ENCODE results near the gene GNG11. TPM values are rescaled to one million over a fixed set of nuclear protein-coding genes. Genes with fewer than 3 reads are reported as not detected.

Gene GNG11
- polyA plus RNA-seq, 2 of the 4 experiments (the other 2 are of a cell fraction) = 31.1 to 33.4 TPM

- TF ChIP-seq CEBPB (IDR thresholded peaks at IDR 0.05) = no peak
- peak; percentile 26; the same call in 1 of the 2 replicates for TF ChIP-seq JUNB (IDR thresholded peaks at IDR 0.05)
- TF ChIP-seq, protein P1, sequence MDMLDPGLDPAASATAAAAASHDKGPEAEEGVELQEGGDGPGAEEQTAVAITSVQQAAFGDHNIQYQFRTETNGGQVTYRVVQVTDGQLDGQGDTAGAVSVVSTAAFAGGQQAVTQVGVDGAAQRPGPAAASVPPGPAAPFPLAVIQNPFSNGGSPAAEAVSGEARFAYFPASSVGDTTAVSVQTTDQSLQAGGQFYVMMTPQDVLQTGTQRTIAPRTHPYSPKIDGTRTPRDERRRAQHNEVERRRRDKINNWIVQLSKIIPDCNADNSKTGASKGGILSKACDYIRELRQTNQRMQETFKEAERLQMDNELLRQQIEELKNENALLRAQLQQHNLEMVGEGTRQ (IDR thresholded peaks at IDR 0.05) = no peak
Measured at GRCh38 chr7:93889261-93889660, 32.3 kb upstream of the GNG11 start (continued).

GRCh38 chr7:93890041-93890463 lies 31.5 kb upstream of the GNG11 start:
- Histone ChIP-seq H3K4me2 (peak overlapping the region; percentile 92), H3K27ac (peak overlapping the region; percentile 74 to 97), H3K4me1 (peaks cover 45% of the 10 kb centered on the region), H3K9me3 (no peaks in the 10 kb centered on the region), H3K4me3 (peak overlapping the region; percentile 63)
- peak; percentile 46 to 79 for DNase-seq (ENCODE audit: low read depth in 1 of 2, low spot score in 1 of 2)
- WGBS (ENCODE audit: missing lambda C conversion rate) = 1% methylated on average over 28 of the region's 28 CpGs
- POLR2A ChIA-PET = interaction anchor here (1.1 to 4.8 kb wide), 12 partner anchors 13 to 399 kb away, joined by 3 to 39 read pairs (median 5); partner anchors contain the start of gene GNG11
- TF ChIP-seq POLR2A (IDR thresholded peaks at IDR 0.05; ENCODE audit: low read length) (no peak), CEBPB (IDR thresholded peaks at IDR 0.05) (no peak), CHD2 (IDR thresholded peaks at IDR 0.05; ENCODE audit: low read length, partially characterized antibody) (peak; percentile 41), HEYL (CRISPR knock-in tag; IDR thresholded peaks at IDR 0.05) (no peak), TP53 (CRISPR knock-in tag; IDR thresholded peaks at IDR 0.05) (no peak), HOXB5 (CRISPR knock-in tag; IDR thresholded peaks at IDR 0.05) (no peak), CBX8 (IDR thresholded peaks at IDR 0.05) (no peak), FOSL2 (IDR thresholded peaks at IDR 0.05) (no peak), FOSL2 (CRISPR knock-in tag; IDR thresholded peaks at IDR 0.05) (no peak), PBX3 (IDR thresholded peaks at IDR 0.05) (no peak), ZC3H11A (IDR thresholded peaks at IDR 0.05) (no peak), RAD21 (conservative IDR thresholded peaks at IDR 0.05 in 1 of 2, IDR thresholded peaks at IDR 0.05 in 1 of 2) (peak; percentile 12 to 28; a peak in 3 of 5 replicates), REST (IDR thresholded peaks at IDR 0.05) (peak; percentile 41), JUN (IDR thresholded peaks at IDR 0.05) (no peak), E2F6 (IDR thresholded peaks at IDR 0.05; ENCODE audit: borderline replicate concordance, low read depth) (peak; percentile 46; the same call in 1 of the 2 replicates), ESRRA (IDR thresholded peaks at IDR 0.05; ENCODE audit: borderline replicate concordance, low read length) (no peak), FOXS1 (CRISPR knock-in tag; IDR thresholded peaks at IDR 0.05) (no peak), HES2 (IDR thresholded peaks at IDR 0.05) (no peak)
- TF ChIP-seq, protein P2, sequence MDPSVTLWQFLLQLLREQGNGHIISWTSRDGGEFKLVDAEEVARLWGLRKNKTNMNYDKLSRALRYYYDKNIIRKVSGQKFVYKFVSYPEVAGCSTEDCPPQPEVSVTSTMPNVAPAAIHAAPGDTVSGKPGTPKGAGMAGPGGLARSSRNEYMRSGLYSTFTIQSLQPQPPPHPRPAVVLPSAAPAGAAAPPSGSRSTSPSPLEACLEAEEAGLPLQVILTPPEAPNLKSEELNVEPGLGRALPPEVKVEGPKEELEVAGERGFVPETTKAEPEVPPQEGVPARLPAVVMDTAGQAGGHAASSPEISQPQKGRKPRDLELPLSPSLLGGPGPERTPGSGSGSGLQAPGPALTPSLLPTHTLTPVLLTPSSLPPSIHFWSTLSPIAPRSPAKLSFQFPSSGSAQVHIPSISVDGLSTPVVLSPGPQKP (IDR thresholded peaks at IDR 0.05; ENCODE audit: low read depth, low read length) = no peak
- TF ChIP-seq, protein P3, sequence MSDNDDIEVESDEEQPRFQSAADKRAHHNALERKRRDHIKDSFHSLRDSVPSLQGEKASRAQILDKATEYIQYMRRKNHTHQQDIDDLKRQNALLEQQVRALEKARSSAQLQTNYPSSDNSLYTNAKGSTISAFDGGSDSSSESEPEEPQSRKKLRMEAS (IDR thresholded peaks at IDR 0.05) = peak; percentile 51
- TF ChIP-seq, protein P4, sequence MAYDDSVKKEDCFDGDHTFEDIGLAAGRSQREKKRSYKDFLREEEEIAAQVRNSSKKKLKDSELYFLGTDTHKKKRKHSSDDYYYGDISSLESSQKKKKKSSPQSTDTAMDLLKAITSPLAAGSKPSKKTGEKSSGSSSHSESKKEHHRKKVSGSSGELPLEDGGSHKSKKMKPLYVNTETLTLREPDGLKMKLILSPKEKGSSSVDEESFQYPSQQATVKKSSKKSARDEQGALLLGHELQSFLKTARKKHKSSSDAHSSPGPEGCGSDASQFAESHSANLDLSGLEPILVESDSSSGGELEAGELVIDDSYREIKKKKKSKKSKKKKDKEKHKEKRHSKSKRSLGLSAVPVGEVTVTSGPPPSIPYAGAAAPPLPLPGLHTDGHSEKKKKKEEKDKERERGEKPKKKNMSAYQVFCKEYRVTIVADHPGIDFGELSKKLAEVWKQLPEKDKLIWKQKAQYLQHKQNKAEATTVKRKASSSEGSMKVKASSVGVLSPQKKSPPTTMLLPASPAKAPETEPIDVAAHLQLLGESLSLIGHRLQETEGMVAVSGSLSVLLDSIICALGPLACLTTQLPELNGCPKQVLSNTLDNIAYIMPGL (CRISPR knock-in tag; IDR thresholded peaks at IDR 0.05; ENCODE audit: borderline replicate concordance) = no peak
- CTCF ChIA-PET = interaction anchor here (0.6 to 5.1 kb wide), 18 partner anchors 9 to 1540 kb away, joined by 3 to 29 read pairs (median 4); no protein-coding TSS in a partner anchor
- no peak for FAIRE-seq
- peak; percentile 83 to 84 for ATAC-seq

All from A549 (cell line).